Embryonic facial prominence (tissue), 1 donor: ENCODE data around the gene CAMK1D.
"Not testable (repeated sequence)": the region's sequence is repeated elsewhere in the genome, so short reads cannot be mapped to it uniquely, and the experiment has no call there.

Experiments
- DNase-seq: peaks from one replicate; pipeline ENCODE4 v3.0.0-alpha.2; 2016; ENCODE audit errors: extremely low spot score

The CAMK1D gene

DNA sequence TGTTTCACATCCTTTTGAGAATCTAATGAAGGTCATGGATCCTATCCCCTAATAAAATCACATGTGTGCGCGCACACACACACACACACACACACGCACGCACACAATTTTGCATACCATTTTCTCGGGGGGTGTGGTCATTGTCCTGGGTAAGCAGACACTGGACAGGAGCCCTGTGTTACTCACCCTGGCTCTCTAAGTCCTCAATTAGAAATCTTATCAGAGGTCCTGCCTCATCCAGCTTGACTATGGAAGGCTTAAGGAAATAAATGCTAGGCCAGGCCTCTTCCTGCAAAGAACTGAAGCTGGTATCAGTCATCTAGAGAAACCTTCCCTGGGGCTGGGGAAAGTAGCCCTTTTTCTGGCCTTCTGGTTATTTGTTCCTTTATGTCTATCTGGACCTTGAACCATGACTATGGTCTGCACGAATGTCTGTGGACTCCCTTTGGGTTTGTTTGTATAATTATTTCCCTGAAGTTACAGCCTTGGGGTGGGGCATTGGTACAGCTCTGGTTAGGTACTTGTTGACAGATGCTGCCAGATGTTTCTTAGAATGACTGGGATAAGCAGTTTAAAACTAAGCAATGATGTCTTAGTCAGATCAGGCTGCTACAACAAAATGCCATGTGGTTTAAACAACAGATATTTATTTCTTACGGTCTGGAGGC lies 443.7 kb downstream of the CAMK1D start:
- no peak for DNase-seq

DNA sequence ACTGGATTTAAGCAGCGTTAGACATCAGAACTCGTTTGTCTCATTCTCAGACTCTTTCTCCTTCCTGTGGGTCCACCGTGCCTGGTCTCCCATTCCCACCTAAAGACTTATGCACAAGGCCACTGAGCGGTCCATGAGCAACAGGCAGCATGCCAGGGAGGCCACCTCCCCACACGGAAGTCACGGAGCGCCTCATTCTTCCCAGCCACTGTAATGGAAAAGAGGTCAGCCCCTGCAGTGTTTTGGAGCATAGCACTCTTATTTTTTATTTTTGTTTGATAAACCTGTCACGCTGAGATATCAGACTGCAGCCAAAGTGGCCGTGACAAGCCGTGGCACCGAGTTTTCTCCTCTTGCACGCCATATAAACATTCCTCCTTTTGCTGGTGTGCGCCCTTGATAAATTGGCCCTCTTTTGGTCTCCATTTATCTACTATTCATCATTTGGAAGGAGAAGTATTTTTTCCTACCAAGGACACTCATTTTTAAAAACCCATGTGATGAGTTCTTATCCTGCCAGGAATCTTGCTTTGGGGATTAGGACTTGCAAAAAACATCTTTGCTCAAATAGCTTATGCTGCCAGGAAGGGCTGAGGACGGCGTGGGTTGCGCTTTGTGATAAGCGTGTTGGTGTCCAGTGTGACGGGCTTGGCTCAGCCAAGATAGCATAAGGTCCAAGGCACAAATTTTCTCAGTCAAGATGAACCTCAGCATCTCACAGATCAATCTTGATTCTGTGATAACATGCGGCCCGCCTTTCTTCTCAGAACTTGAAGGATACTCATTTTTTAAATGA lies 446.2 kb downstream of the CAMK1D start:
- no peak for DNase-seq

DNA sequence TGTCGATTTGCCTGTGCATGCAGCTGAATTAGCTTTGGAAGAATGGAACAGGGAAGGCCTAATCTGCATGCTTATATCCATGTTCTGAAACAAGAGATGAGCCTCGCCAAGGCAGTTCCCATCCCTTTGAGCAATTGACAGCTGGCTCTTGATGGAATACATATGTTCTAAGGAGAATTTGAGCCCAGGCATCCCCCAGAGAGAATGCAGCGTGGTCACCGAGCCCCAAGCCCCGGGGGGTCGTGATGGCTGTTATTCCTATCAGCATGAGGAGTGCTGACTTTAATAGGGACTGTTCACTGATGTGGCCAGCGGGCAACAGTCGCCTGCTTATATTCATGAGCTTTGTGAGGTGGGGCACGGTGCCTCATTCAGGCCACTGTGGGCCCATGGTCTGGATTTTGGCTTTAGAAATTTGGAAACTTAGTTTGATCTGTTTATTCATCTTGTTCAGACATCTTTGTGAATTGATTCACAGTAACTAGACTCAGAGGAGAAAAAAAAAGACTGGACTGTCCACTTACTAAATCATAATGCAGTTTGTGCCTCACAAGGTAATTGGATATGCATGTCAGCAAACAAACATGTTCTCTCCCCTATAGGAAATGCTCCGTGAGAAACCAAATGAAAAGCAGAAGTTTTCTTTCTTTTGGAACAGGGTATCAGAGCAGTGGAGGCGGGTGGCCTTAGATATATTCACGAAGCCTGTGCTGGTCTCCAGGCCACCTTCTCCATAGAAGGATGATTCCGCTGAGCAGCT lies 447.2 kb downstream of the CAMK1D start:
- peak; percentile 45 for DNase-seq

DNA sequence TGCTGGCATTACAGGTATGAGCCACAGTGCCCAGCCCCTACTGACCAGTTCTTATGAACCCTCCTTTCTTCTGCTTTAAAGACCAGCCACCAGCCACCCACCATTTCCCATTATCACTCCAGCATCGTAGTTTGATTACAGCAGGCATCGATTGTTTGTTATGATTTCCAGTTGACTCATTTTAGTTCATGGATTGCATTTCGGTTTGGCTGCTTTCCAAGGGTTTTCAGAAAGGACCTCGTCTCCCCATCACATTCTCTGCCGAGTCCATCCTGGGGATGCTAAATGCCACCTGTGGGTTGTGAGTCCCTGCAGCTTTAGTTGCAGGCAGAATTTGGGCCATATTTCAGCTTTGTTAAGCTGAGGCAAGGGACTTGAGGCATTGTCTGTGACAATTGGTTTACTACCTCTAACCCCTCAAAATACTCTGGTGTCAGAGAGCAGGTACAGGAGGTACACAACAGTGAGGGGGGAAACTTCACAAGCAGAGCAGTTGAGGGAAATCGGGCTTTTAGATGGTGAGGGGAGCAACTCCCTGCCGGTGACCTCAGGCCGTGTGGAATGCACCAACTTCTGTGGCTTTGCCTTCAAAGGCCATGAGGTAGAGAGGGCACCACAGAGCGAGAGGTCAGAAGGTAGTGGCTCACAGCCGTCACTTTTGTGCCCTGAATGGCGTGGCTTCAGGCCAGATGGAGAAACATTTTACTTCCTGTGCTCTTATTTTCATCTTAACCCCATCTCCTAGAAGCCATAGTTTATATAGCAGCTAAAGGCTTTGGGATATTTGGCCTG lies 448.3 kb downstream of the CAMK1D start:
- no peak for DNase-seq

DNA sequence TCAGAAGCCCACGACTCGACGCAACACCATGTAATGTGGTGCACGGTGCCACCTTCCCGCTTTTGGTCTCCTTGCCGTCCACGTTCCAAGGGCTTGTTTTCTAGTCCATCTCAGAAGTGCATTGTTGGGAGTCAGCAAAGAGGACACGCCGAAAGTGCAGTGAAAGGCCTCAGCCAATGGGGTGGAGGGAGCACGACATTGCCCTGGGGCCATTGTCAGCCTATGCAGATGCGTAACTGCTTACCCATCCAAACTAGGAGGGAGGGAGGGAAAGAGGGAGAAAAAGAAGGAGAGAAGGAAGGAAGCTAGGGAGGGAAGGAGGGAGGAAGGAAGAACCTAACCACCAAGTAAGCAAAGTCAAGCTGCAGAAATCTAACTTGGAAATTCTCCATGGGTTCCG lies 449.8 kb downstream of the CAMK1D start:
- DNase-seq, result no peak

DNA sequence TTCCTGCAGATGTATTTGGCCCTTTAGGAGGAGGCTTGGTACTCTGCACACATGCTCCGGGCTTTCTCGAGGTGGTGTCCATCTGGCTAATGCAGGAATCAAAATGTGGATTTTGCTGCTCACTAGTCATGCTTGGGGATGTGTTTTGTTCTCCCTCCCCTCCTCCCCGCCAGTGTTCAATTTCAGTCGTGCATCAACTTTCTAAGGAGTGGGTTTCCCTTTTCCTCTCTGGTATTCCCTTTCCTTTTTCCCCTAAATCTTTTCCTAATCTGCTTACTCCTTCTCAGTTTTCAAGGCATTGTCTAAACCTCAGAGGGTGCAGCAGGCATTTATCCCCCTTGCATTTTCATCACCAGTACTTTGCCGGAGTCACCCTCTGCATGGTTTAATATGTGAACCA lies 450.4 kb downstream of the CAMK1D start:
- DNase-seq, result no peak

DNA sequence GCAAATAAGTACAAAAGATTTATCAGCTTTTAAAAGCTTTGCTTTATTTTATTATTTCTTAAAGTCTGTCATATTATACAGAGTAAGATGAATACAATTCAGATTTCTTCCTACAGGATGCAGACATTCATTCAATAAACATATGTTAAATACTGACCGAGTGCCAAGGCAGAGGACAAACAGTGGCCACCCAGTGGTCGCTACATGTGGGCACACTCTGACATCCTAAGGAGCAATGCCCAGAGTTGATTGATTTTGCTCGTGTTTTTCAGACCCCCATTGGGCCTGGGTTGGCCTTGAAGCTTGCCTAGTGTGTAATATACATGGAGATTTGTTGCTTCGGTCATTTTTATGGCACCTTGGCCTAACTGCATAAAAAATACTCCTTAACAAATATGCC lies 451.0 kb downstream of the CAMK1D start:
- no peak for DNase-seq

DNA sequence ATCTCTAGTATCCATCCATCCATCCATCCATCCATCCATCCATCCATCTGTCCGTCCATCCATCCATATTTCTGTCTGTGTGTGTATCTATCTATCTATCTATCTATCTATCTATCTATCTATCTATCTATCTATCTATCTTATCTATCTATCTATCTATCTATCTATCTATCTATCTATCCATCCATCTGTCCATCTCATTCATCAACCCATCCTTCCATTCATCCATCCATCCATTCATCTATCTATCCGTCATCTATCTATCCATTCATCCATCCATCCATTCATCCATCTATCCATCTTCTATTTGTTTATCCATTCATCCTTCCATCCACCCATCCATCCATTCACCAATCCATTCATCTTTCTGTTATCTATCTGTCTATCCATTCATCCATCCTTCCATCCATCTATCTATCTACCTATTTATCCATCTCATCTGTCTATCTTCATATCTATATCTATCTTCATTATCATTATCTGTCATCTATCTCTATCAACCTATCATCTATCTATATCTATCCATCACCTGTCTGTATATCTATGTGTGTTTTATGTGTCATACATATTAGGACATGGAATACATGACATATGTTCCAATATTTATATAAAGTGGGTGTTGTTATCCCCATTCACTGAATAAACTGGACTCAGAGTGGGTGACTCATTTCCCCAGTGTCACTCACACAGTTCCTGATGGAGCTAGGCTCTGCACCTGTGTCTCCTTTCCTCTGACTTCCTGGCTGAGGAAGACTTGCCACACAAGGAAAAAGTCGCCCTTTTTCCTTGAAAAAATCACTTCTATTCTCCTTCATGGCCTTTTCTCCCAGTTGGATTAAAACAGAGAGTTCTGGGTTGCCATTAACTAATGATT lies 452.1 kb downstream of the CAMK1D start:
- DNase-seq, result no peak

DNA sequence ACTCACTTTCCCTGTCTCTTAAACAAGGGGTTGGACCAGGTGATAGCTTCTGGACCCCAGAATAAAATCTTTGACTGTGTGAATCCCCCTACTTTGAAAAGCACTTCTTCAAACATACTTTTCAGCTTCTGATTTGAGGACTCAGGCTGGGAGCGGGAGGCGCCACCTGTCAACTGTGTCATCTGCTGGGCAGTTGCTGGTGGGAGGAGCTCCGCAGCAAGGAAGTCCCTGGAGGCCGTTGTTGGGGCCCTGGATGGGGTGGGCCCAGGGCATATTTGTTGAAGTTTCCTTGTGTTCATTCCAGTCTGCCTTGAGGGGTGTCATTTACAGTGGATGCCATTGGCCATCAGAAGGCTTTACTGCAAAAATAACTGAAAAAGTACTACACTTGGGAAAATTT lies 454.4 kb downstream of the CAMK1D start:
- DNase-seq, result no peak

DNA sequence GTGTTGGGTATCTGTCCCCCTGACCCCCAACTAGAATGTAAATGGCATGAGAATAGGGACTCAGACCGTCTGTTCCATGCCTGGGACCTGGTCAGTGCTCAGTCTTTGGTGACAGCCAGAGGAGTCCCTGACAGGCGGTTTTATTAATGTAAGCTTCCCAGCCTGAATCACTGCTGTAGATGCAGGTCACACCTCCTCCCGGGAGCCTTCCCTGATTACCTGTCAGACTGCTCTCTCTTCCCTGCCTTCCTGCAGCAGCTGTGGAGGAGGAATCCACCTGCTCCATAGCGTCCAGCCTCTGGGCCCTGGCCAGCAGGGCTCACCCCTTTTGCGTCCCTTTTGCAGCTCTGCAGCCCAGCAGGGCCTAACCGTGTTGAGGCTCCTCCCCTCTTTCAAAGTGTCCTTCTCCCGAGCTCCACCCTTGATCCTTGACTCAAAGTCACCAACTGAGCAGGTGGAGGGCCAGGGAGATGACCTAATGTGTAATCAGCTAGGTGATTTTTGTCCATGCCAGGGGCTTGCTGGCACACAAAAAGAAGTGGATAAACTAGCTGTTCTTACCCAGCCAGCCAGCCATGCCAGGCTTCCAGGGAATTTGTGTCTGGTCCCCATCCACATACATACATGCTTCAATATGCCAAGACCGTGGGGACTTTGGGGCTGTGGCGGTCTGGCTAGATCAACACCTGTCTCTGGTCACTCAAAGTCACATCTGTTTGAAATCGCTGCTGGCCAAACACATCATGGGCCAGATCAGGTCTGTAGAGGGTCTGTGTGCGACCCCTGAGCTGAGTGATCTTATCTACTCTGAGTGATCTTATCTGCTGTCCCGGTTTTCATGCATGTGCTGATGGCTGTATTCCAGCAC lies 457.1 kb downstream of the CAMK1D start:
- no peak for DNase-seq

DNA sequence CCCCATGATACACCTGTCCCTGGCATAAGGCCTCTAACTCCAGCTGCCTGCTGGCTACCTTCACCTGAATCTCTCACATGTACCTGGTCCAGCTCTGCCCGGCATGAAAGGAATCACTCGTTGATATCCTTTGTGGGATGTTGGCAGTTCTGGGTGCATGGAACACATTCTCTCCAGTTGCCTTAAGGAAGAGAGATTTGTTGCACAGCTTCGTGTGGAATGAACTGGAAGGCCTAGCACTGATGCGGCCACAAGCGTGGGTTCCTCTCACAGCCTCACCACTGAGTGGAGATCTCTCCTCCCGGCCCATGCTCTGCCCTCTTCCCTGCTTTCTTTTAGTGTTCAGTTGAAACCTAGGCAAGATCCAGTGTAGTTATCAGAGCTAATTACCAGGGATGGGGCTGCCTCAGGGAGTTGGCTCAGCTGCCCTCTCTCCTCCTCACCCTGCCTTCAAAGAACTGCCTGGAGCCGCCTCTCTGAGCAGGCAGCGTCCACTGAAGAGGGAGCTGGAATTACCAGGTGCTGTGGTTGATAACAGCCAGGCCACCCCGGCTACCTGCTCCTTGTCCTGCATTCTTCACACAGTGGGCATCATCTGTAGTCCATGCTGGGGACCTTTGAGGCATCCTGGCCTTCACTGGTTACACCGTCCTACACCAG lies 457.9 kb downstream of the CAMK1D start:
- no peak for DNase-seq

DNA sequence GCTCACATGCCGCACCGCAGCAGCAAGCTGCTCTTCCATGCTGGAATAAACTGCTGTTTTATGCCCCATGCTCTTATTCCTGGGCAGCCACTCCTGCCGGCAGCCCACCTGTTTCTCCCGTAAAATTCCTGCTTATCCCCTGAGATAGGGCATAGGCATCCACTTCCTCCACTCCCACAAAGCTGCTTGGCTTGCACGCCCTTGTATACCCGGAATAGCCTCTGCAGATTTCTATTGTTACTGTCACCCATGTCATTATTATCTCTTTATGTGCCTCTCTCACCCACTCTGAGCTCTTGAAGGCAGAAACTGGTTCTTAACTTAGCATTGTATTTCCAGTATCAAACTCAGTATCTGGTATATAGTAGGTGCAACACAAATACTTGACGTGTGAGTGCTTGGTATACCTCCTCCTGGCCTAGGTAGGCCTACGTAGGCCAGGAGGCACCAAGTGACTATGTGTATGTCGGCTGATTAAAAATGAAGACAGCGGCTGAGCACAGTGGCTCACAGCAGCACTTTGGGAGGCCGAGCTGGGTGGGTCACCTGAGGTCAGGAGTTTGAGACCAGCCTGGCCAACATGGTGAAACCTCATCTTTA lies 458.8 kb downstream of the CAMK1D start:
- no peak for DNase-seq

DNA sequence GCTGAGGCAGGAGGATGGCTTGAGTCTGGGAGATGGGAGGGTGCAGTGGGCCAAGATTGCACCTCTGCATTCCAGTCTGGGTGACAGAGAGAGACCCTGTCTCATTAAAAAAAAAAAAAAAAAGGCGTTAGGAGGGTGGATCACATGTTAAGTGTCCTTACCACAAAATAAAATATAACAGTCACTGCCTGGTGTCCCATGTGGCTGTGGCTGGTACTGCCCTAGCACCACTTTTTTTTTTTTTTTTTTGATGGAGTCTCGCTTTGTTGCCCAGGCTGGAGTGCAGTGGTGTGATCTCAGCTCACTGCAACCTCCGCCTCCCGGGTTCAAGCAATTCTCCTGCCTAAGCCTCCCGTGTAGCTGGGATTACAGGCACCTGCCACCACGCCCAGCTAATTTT lies 460.7 kb downstream of the CAMK1D start:
- not testable (repeated sequence) for DNase-seq

DNA sequence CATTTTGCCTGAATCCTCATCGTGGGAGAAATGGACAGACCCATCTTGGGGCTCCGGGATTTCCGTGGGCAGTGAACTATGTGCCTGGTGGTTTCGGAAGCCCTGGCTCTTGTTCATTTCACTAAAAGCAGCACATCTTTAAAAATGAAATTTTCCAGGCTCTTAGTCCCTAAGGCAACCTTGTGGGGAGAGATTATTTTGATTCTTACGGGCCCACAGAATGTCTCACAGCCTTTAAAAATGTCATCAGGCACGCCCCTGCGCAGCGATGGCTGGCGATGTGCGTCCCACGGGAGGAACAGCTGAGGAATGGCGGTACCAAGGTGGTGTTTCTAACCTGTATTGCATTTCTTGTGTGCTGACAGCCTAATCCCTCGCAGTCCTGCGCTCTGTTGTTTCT lies 462.5 kb downstream of the CAMK1D start:
- no peak for DNase-seq

DNA sequence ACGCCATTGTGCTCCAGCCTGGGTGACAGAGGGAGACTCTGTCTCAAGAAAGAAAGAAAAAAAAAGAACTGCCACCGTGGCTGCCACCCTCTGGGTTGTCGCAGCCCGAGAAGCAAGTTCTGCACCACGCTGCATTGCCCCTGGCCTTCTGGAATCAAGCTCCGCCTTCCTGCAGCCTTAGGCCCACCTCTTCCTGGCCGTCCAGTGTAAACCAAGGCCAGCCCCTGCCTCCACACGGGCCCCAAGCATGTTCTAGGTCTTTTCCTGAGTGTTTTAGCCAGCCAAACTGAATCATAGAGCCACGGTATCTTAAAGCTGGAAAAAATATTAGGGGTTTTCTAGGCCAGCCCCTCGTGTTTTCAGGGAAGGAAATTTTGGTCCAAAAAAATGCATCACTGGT lies 463.2 kb downstream of the CAMK1D start:
- no peak for DNase-seq

DNA sequence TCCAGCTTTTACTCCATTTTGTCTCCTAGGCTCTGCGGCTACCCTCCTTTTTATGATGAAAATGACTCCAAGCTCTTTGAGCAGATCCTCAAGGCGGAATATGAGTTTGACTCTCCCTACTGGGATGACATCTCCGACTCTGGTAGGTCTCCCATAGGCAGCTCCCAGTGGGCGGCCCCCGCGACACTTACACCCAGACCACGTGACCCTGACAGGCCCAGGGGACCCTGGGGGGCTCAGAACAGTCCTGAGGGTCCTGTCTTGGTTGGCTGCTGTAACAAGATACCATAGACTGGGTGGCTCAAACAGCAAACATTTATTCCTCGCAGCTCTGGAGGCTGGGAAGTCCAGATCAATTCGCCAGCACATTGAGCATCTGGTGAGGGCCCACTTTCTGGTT lies 464.8 kb downstream of the CAMK1D start:
- DNase-seq, result no peak

DNA sequence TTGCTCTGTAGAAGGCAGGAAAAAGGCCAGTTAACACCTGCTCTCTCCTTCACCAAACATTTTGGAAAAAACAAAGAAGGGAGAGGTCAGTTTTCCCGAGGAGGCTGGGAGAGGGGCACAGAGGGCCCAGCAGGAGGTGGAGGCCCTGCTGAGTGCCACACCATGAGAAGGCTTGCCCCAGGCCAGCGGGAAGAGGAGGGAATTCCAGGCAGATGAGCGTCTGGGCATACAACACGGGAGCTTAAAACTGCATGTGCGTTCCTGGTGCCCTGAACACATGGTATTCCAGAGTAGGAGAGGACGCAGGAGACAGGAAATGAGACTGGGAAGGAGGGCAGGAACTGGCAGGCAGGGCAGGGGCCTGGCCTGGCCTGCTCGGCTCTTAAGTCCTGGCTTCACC lies 469.7 kb downstream of the CAMK1D start:
- DNase-seq, result no peak

DNA sequence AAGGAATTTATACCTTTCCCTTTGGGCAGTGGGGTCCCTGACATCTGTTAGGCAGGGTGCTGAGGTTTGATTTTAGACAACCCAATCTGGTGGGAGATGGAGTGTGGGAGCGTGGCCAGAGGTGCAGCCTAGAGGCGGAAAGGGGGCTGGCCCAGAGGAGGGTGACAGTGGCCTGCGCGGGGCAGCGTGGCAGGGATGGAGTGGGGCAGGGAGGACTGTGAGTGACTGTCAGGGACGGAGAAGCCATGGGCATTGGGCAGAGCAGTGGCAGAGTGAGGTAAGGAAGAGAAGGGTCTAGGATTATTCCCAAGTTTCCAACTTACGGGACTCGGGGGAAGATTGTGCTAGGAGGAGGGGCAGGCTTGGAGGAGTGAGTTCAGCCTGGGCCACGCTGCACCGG lies 470.3 kb downstream of the CAMK1D start:
- no peak for DNase-seq
